Gastrocnemius medialis (tissue), 4 donors: ENCODE data around the gene RAD51B.

ENCODE experiments used
- CTCF ChIP-seq, 5 experiments: fragments of 450-650 bp in 3 of 5; fragments of 200-600 bp in 2 of 5; sonication (generic) in 2 of 5; IDR thresholded peaks in 4 of 5; conservative IDR thresholded peaks in 1 of 5; 1 replicate in 4 of 5; 2 replicates in 1 of 5; pipeline ENCODE4 v1.5.1; 2016 to 2019; ENCODE audit warnings: antibody characterized with exemption in 5 of 5, mild to moderate bottlenecking in 3 of 5, moderate library complexity in 3 of 5
- POLR2A ChIP-seq, 2 donors: fragments of 450-650 bp; IDR thresholded peaks; one replicate each; pipeline ENCODE4 v1.6.1; 2017; ENCODE audit warnings: antibody characterized with exemption in 2 of 2, mild to moderate bottlenecking in 2 of 2, moderate library complexity in 2 of 2

- no peak for TF ChIP-seq POLR2A (IDR thresholded peaks at IDR 0.05)
- TF ChIP-seq CTCF (IDR thresholded peaks at IDR 0.05 in 4 of 5, conservative IDR thresholded peaks at IDR 0.05 in 1 of 5): no peak
Observed at GRCh38 chr14:68409387-68409786, 589.8 kb downstream of the RAD51B start.
